ENCODE results near the gene OMG.

The OMG gene

GRCh38 chr17:31261601-31262000 is 35.4 kb downstream of the OMG start:
- Histone ChIP-seq H3K79me2 (ENCODE audit: insufficient read depth, low read length) (no peaks in the 10 kb centered on the region; the same call in 1 of the 2 replicates), H3K4me3 (ENCODE audit: insufficient read depth, low read length, poor library complexity, severe bottlenecking) (no peak overlapping the region)

GRCh38 chr17:31260151-31260550 is 36.9 kb downstream of the OMG start:
- Histone ChIP-seq H3K79me2 (ENCODE audit: insufficient read depth, low read length) (no peaks in the 10 kb centered on the region; the same call in 1 of the 2 replicates), H3K4me2 (ENCODE audit: low read depth, low read length, poor library complexity, severe bottlenecking) (no peak overlapping the region), H3K4me3 (ENCODE audit: insufficient read depth, low read length, poor library complexity, severe bottlenecking) (no peak overlapping the region), H3K9me3 (ENCODE audit: insufficient read depth, low read length) (no peaks in the 10 kb centered on the region), H3K36me3 (ENCODE audit: low read length) (peaks cover 8% of the 10 kb centered on the region; the same call in 1 of the 2 replicates), H3F3A (ENCODE audit: insufficient read depth) (peaks cover 7% of the 10 kb centered on the region; the same call in 1 of the 2 replicates), H3K27ac (ENCODE audit: low read depth, low read length) (no peak overlapping the region), H2AFZ (ENCODE audit: low read depth, low read length, severe bottlenecking) (no peak overlapping the region), H3K9me2 (replicated peaks; ENCODE audit: insufficient read depth, low read length) (no peaks in the 10 kb centered on the region), H3K9ac (ENCODE audit: low read length) (no peak overlapping the region), H3K27me3 (ENCODE audit: low read length) (no peaks in the 10 kb centered on the region), H4K20me1 (ENCODE audit: low read depth, low read length) (no peaks in the 10 kb centered on the region)
- TF ChIP-seq CTCF (IDR thresholded peaks at IDR 0.05; ENCODE audit: insufficient read depth, low read length, poor library complexity, severe bottlenecking) = no peak
- TF ChIP-seq EZH2phosphoT487 (conservative IDR thresholded peaks at IDR 0.05; ENCODE audit: low read length) = no peak

More at GRCh38 chr17:31261601-31262000, 35.4 kb downstream of the OMG start:
- Histone ChIP-seq H3K9ac (ENCODE audit: low read length) (no peak overlapping the region), H2AFZ (ENCODE audit: low read depth, low read length, severe bottlenecking) (no peak overlapping the region), H3K27me3 (ENCODE audit: low read length) (no peaks in the 10 kb centered on the region), H3K4me2 (ENCODE audit: low read depth, low read length, poor library complexity, severe bottlenecking) (no peak overlapping the region), H3K27ac (ENCODE audit: low read depth, low read length) (no peak overlapping the region), H4K20me1 (ENCODE audit: low read depth, low read length) (no peaks in the 10 kb centered on the region), H3K36me3 (ENCODE audit: low read length) (peaks cover 11% of the 10 kb centered on the region; the same call in 1 of the 2 replicates), H3K9me3 (ENCODE audit: insufficient read depth, low read length) (no peaks in the 10 kb centered on the region), H3F3A (ENCODE audit: insufficient read depth) (peaks cover 7% of the 10 kb centered on the region; the same call in 1 of the 2 replicates), H3K9me2 (replicated peaks; ENCODE audit: insufficient read depth, low read length) (no peaks in the 10 kb centered on the region)
- no peak for TF ChIP-seq CTCF (IDR thresholded peaks at IDR 0.05; ENCODE audit: insufficient read depth, low read length, poor library complexity, severe bottlenecking)

- H3K4me3 ChIP-seq (ENCODE audit: insufficient read depth, low read length, poor library complexity, severe bottlenecking) = no peak overlapping the region
- H4K20me1 ChIP-seq (ENCODE audit: low read depth, low read length) = no peaks in the 10 kb centered on the region
- no peaks in the 10 kb centered on the region for H3K27me3 ChIP-seq (ENCODE audit: low read length)
- H3K27ac ChIP-seq (ENCODE audit: low read depth, low read length) = no peak overlapping the region
- H3K9me2 ChIP-seq (replicated peaks; ENCODE audit: insufficient read depth, low read length) = no peaks in the 10 kb centered on the region
- peaks cover 7% of the 10 kb centered on the region; the same call in 1 of the 2 replicates for H3F3A ChIP-seq (ENCODE audit: insufficient read depth)
- H3K36me3 ChIP-seq (ENCODE audit: low read length) = peaks cover 5% of the 10 kb centered on the region; the same call in 1 of the 2 replicates
- no peak overlapping the region for H3K4me2 ChIP-seq (ENCODE audit: low read depth, low read length, poor library complexity, severe bottlenecking)
- no peak overlapping the region for H2AFZ ChIP-seq (ENCODE audit: low read depth, low read length, severe bottlenecking)
- H3K9ac ChIP-seq (ENCODE audit: low read length) = no peak overlapping the region
- TF ChIP-seq CTCF (IDR thresholded peaks at IDR 0.05; ENCODE audit: insufficient read depth, low read length, poor library complexity, severe bottlenecking) = no peak
- TF ChIP-seq EZH2phosphoT487 (conservative IDR thresholded peaks at IDR 0.05; ENCODE audit: low read length) = no peak
- no peaks in the 10 kb centered on the region; the same call in 1 of the 2 replicates for H3K79me2 ChIP-seq (ENCODE audit: insufficient read depth, low read length)
- no peaks in the 10 kb centered on the region for H3K9me3 ChIP-seq (ENCODE audit: insufficient read depth, low read length)
These were observed 40.1 kb downstream of the OMG start for GRCh38 chr17:31256936-31257335.
